Ecto neural progenitor cell (in vitro differentiated cells): ENCODE measurements around the gene SMG1.
"Not testable (repeated sequence)": the region's sequence is repeated elsewhere in the genome, so short reads cannot be mapped to it uniquely, and the experiment has no call there.

Experiments
- DNase-seq: peaks from one replicate; pipeline ENCODE4 v3.0.0-alpha.2; 2018; ENCODE audit warnings: low spot score

SMG1 gene

DNA sequence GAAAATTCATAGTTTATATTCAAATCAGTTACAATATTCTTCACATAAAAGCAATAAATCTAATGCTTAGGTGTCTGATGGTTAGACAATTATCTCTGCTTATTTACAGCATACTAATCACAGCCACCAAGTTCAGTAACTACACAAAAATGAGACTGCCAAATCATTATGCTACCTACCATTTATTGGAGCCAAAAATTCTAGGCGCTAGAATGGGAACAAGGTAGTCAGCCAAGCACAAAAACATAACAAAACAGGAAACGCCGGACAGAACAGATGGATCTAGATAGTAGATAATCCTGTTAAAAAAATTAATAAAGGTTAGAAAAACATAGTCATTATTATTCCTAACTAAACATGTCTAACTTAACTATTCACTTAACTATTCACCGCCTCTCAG, 128.5 kb downstream of the SMG1 start:
- DNase-seq = no peak

DNA sequence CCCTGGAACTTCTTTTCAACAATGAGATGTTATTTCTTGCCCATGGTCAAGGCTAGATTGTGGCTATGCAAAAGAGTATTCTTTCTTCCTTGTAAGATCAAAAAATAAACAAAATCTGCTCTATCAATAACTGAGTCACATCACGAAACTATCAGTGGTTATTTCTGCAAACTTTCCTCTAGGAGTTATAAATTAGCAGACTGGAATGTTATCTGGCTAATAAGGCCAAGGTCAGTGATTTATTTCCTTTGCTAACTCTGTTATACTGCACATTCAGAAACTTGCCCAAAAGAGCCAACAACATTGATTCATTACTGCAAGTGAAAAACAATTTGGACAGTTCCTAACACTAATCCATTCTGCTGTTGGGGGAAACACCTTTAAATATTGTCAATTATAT, 129.8 kb downstream of the SMG1 start:
- DNase-seq = no peak

DNA sequence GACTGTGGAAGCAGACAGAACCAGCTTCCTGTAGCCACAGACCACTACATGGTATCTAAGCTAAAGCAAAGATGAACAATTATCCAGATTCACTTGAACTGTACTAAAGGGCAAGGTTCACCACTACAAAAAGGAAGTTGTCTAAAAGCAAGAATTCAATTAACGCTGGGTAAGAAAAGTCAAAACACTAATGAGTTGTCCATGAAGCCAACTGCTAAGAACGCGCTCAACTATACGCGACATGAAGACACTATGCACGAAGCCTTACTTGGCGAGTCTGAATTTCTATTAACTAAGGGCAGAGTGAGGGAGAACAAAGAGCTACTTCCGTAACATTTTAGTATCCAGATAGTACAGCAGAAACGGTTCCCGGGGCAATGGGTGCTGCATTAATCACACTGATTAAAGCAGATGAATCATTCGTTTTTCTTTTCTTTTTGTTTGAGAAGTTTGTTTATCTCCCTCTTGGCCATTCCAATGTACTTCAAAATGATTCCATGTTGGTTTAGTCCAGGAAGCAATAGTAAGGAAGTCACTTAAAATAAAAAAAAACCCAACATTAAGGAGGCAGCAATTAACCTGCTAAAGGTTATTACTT, 133.3 kb downstream of the SMG1 start:
- DNase-seq = no peak

DNA sequence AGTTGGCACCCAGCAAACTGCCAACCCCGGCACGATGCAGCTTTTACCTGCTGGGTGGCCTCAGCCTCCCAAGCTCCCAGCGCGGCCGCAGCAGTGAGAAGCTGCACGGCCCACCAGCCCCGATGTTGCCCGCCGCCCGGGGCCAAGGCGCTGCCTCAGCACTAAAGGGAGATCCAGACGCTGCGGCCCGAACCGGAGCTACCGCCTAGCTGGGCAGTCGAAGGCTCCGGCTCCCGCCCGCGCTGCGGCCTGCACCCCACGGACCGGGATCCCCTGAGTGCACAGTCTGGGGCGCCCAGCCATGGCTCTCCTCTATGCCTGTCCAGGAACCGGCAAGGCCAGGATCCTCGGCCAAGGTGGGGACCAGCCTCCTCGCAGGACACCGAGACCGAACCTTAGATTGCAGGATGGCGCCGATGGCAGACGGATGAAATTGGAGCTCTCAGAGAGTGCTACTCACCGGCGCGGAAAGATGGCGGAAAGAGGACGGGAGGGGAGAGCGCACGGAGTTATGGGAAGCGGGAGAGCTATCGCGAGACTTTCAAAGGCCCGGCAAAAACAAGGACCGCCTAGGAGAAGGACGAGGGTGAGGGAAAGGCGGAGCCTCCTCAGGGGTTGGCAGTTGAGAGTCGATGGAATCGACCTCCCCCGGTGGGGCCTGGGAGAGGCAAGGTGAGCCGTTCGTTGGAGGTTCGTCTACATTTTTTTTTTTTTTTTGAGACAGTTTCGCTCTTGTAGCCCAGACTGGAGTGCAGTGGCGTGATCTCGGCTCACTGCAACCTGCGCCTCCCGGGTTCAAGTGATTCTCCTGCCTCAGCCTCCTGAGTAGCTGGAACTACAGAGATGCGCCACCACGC, 136.1 kb downstream of the SMG1 start, which contains the start of gene RPS15A:
RPS15A (minus strand) TSS at position 485 of the 857 bp plus-strand sequence. CDS start 1,221 bp downstream, outside the sequence.
- DNase-seq = peak; percentile 92

DNA sequence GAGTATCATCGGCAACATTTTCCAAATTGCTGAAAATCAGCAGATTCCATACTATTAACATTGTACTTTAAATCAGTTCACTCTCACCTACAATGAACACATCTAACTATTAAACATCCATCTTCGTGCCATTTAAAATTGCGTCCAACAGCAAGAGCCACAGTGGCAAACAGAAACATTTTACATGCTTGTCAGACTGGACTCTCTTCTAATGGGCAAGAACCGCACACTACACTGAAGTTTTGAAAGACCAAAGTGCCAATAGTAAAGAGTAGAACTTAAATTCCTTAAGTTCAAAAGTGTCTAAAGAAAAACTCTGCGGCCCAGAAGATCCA, 136.7 kb downstream of the SMG1 start:
- no peak for DNase-seq

DNA sequence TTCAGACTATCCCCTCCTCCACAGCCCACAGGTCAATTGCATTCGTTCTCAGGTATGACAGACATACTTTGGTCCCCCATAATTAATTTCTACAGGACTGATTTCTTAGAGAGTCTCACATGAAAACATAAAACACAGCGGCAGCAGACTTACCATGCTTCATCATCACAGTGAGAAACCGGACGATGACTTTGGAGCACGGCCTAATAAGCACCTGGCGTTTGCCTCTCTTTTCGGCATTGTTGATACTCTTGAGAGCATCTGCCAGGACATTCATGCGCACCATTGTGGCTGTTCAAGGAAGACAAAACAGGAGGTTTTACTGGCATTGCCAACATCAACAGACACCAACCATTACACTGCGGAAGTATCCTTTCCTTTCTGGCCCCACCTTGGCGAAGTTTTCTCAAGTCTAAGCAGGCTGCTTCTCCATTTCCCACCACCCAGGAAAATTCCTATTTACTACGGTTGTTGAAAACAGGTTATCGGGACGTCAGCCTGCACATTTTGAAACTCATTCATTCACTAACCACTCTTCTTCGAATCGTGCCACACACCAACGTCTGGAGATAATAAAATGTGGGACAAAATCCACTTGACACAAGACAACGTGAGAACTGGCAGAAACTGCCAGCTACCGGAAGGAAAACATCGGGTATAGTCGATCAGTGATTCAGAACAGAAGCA, 137.2 kb downstream of the SMG1 start:
- no peak for DNase-seq

DNA sequence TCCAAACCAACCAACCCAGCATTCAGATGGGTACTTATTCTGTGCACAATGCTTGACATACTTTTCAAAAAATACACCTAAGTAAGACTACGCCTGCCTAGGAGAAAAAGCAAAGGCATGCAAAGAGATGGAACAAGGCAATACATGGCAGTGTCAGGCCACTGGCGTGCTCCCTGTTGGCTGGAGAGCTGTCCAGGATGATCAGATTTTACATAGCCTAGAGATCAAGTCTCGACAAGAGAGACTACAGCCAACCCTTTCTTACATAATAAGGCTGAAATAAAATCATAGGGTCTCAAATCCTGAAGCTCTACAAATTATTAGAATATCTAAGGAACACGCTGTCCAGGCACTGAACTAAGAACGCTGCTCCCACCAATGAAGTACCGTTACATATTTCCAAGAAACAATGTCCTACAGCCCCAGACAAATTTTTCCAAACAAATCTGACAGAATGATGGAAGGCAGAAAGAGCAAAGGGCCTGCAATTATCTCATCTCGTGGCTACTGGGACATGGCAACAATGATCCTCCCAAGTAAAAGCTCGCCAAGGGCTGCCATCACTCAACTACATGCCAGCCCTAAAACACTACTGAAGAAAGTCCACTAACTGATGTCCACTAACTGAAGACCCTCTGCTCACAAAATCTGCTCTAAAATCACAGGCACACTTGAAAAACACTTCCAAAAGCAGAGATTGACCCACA, 141.1 kb downstream of the SMG1 start:
- DNase-seq = no peak

DNA sequence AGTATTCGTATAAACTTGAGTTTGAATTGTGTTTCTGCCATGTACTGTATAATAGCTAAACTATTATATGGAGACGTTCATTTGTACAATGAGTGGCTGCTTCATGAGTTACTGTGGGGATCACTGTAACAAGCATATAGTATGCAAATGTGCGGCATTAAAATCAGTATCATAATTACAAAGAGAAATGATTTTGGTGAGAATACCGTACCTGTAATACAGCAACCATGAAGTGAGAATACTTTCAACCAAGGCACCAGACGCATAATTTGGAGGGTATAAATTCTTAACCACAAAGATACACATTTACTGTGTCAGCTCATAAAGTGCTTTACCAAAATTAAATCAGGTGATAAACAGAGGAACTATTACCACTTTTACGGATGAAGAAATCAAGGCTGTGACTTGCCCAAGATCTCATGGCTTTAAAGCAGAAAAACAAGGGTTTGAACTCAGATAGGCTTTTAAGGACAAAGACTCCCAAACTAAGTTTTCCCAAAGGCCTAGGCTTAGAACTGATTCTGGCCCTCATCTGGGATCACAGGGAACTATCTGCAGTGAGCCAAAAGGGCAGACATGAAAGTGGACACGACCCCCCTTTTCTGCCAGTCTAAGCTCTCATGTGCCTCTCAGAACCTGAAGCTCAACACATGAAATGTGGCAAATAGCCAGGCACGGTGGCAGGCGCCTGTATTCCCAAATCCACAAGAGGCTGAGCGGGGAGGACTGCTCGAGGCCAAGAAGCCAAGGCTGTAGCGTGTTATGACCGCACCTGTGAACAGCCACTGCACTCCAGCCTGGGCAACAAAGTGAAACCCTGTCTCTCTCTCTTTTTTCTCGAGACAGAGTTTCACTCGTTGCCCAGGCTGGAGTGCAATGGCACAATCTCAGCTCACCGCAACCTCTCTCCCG, 142.5 kb downstream of the SMG1 start:
- DNase-seq = no peak

DNA sequence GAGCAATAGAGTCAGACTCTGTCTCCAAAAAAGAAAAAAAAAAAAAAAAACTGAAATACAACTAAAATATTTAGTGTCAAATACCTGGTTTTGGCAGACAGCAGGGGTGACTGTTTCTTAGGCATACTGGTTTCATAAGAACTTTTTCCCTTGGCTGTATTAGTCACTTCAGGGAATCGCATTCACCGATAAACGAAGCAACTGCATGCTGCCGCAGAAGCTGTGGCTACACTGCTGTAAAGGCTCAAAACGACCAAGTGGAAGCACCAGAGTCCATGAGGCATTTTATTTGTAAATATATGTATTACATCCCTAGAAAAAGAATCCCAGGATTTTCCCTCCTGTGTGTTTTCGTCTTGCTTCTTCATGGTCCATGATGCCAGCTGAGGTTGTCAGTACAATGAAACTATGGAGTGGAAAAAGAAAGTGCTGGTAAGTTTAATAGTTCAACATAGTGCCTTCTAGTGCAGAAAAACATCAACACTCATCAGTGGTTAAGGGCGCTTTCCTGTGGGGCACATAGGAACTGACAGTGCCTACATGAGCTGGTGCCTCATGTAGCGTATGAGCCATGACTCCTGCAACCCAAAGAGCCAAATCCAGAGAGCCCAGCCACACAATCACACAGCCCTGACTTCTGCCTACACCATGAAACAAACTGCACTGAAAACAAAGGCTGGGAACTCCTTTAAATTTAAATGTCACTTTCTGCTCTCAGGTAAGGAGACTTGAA, 143.3 kb downstream of the SMG1 start:
- no peak for DNase-seq

DNA sequence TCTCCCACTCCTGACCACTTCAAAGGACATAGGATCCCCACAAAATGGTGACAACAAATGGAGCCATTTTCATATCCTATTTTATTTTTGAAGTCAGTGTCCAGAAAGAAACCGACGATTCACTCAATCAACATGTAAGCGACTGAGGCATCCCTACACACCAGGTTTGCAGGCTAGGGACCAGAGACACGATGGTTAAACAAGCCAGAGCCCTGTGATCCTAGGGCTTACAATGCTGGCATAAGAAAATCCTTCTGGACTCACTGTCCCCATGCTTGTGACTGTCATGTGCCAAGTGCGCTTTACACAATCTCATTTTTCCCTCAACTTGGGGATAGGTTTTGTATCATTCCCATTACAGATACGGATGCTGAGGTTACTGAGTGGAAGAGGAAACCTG, 145.0 kb downstream of the SMG1 start:
- not testable (repeated sequence) for DNase-seq

DNA sequence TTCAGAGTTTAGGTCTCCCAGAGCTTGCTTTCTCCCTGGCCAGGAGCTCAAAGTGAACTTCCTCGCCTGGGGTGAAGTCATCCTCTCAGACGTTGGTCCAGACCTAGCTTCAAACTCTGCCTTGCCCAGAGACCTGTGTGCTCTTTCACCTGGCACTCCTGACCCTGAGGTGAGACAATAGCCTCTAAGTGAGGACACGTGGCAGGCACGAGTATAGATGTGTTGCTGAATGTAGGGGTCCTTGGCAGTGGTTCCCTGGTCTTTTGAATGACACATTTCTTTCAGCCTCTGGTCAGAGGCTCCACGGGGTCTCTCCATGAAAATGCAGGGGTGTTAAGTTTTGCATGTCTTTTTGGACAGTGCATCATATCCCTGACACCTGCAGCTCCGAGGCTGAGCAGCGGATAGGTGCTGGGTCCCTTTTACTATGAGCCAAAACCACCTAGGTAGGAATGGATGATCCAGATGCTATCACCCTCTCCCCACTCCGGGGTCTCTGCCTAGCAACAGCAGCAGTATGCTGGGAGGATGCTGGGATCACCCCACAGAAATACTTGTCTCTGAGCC, 145.7 kb downstream of the SMG1 start:
- not testable (repeated sequence) for DNase-seq

DNA sequence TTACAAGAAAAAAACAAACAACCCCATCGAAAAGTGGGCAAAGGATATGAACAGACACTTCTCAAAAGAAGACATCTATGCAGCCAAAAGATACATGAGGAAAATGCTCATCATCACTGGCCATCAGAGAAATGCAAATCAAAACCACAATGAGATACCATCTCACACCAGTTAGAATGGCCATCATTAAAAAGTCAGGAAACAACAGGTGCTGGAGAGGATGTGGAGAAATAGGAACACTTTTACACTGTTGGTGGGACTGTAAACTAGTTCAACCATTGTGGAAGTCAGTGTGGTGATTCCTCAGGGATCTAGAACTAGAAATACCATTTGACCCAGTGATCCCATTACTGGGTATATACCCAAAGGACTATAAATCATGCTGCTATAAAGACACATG, 148.5 kb downstream of the SMG1 start:
- not testable (repeated sequence) for DNase-seq

DNA sequence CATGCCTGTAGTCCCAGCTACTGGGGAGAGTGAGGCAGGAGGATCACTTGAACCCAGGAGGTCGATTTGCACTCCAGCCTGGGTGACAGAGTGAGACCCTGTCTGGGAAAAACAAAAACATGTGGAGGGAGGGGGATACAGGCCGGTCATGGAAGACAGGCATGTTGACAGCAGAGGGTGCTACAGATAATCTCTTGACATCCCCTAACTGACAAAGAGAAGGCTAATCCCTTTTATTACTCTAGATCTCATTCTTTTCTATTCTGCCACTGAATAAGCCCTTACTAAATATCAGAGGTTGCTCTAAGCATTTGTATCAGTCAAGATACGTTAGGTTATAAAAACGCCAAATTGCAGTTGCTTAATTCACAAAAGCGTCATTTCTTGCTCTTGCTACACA, 149.9 kb downstream of the SMG1 start:
- DNase-seq = not testable (repeated sequence)

DNA sequence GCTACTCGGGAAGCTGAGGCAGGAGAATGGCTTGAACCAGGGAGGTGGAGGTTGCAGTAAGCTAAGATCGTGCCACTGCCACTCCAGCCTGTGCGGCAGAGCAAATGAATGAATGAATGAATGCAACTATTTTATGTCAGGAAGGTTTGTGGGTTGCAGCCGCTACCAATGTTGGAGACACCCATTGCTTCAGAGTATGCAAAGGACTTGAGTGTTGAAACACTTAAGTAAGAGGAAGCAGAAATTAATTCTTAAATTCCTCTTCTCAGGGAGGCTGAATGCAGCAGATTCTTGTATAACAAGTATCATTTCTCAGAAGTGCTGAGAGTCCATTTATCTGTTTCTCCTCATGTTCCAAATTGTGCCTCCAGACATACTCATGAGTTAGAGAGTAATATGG, 151.6 kb downstream of the SMG1 start:
- DNase-seq = not testable (repeated sequence)

DNA sequence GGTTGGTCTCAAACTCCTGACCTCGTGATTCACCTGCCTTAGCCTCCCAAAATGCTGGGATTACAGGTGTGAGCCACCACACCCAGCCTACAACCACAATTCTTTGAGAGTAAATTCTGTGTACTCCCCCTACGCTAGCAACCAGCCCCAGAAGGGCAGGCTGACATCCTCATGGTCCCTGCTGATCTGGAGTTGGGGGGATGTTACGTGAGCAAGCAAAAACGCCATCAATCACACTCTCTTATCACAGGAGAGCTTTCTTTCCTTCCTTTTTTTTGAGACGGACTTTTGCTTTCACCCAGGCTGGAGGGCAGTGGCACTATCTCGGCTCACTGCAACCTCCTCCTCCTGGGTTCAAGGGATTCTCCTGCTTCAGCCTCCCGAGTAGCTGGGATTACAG, 154.0 kb downstream of the SMG1 start:
- not testable (repeated sequence) for DNase-seq

DNA sequence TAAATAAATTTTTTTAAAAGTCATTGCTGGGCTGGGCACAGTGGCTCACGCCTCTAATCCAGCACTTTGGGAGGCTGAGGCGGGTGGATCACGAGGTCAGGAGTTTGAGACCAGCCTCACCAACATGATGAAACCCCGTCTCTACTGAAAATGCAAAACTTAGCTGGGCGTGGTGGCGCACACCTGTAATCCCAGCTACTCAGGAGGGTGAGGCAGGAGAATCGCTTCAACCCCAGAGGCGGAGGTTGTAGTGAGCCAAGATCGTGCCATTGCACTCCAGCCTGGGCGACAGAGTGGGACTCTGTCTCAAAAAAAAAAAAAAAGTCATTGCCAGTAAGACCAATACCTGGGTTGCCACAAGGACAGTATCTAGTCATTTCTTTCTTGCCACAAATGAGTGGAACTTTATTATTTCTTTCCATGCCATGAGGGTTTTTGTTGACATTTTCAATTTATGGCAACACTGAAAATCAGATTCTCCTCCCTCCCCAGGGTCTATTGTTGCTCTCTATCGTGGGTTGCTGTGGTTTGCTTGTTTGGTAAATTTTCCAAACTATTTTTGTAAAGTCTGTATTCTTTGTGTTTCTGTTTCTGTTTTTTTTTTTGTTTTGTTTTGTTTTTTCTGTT, 155.8 kb downstream of the SMG1 start:
- not testable (repeated sequence) for DNase-seq

DNA sequence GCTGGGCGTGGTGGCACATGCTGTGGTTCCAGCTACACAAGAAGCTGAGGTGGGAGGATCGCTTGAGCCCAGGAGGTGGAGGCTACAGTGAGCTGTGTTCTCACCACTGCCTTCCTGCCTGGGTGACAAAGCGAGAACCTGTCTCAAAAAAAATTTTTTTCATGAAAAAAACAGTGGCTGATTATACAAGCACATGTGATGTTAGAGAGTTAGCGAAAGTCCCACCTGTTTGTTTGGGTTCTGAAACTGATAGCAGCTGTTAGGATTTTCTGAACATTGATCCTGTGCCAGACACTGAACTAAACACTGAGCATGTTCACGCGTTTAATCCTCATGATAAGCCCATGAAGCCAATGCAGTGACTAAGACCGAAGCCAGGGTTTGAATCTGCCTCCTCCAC, 159.0 kb downstream of the SMG1 start:
- DNase-seq = not testable (repeated sequence)

DNA sequence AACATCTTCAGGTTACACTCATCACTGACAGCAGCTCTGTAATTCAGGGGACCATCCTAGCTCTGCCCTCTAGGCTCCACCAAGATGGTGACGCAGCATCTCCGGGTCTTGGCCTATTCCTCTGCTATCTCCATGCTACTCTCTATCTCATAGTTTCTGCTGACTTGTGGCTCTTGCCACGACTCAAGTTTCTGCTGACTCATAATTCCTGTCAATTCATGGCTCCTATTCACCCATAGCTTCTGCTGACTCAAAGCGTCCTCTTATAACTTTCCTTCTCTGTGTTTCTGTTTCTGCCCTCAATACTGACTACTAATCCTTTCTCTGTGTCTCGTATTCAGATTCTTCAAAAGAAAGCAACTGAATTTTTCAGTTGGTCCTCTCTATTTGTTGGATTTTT, 163.5 kb downstream of the SMG1 start:
- DNase-seq = not testable (repeated sequence)

DNA sequence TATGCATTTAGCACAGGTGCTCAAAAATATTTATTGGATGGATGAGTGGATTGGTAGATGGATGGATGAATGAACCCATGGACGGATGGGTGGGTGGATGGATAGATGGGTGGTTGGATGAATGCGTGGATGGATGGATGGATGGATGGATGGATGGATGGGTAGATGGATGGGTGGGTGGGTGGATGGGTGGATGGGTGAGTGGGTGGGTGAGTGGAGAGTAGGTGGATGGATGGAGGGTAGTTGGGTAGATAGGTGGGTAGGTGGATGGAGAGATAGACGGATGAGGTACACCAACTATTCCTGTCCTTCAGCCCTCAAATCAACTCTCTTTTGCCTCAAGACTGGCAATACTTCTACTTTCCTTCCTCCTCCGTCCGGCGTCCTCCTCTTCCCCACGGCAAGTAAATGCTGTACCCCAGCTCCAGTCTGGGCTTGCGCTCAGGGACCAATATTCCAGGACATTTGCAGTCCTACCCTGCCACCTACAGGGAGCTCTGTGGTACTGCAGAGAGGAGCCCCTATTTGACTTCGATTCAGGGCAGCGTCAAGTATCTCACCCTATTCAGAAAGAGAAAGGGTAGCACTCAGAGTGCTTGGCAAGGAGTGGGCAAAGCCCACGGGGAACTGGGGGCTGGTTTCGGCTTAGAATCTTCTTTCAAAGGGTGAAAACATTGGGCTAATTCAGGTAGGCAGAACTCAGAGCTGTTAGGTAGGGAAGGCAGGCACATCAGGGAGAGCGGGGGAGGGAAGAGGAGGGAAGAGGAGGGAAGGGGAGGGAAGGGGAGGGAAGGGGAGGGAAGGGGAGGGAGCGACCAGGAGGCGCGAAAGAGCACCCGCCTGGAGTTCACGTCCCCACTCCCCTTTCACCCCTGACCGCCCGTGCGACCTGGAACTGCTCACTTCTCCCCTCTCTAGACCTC, 166.3 kb downstream of the SMG1 start:
- not testable (repeated sequence) for DNase-seq
